Hematopoietic multipotent progenitor cell treated with erythropoietin and hydrocortisone succinate and interleukin-3 and kit ligand, for 8 days (in vitro differentiated cells): ENCODE results near the gene PREP.
"Not testable (repeated sequence)": the region's sequence is repeated elsewhere in the genome, so short reads cannot be mapped to it uniquely, and the experiment has no call there.

ENCODE experiments used
- DNase-seq: peaks from one replicate; pipeline ENCODE4 v3.0.0-alpha.2; 2015

PREP gene

GRCh38 chr6:105402939-105403935 is at the start of gene PREP:
PREP (minus strand) TSS chr6:105403082; CDS start chr6:105402891, 191 bp downstream.
- DNase-seq: peak; percentile 82

- no peak for DNase-seq
Observed at GRCh38 chr6:105452376-105452775, 49.5 kb upstream of the PREP start.

DNA sequence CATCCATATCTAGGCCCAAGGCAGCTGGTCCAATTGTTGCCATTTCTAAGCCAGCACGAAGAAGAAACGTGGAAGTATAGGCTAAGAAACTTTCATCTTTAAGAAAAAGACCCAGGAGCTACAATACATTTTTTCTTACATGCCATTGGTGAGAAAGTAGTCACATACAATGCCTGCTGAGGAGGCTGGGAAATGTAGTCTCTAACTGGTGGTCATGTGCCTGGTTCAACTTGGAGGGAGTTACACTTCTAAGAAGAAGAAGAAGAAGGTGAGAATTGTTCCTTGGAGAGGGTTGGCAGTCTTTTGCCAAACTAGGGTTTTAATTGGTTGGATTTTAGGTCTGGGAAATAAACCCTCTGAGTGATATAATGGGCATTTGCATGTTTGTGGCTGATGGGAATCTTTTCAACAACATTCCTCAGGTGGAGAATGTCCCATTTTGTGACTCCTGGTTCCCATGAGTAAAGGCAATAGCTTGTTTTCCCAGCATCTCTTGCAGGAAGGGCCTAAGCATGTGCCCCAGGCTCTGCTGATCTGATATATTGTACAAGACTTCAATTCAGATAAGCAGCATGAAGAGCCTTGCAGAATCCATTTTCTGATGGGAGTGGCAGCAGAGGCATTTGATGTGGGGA is 47.0 kb upstream of the PREP start:
- no peak for DNase-seq

DNA sequence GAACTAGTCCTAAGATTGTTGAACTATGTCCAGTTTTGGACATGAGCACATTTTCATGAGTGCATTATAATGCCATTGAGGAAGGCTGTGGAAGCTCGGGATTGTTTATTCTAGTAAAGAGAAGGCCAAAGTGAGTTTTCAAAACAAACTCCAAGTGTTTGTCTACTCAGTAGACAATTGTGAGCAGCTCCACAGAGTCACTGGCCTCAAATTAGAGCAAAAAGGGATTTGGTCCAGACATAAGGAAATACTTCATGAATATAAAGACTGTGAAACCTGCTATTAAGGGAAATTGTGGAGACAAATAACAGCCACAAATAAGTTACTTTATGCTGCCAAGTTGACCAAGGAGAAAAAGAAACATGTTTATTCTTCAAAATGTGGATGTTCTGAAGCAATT is 42.6 kb upstream of the PREP start:
- no peak for DNase-seq

DNA sequence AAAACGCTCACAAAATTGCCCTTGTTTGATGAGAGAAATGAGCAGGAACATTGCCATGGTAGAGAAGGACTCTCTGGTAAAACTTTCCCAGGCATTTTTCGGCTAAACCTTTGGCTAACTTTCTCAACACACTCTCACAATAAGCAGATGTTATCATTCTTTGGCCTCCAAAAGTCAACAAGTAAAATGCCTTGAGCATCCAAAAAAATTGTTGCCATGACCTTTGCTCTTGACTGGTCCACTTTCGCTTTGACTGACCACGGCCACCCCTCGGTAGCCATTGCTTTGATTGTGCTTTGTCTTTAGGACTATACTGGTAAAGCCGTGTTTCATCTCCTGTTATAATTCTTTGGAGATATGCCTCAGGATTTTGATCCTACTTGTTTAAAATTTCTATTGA is 41.1 kb upstream of the PREP start:
- no peak for DNase-seq

GRCh38 chr6:105442369-105442768 is 39.5 kb upstream of the PREP start:
- DNase-seq: no peak

DNA sequence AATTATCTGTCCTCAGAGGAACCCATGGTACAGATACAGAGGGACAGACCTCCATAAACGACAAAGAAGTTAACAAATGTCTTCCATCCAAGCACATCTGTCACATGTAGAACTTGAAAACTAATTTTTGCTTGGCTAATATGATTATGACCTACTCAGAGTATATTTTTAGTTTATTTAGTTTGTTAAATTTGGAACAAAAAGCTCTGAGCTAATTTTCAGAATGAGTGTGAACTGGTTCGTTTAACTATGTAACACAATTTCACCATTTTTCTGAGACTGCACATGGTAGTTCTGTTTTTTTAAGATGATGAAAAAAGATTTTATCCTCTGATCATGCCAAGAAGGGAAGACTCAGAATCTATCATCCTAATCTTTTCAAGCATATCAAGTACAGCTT is 34.4 kb upstream of the PREP start:
- no peak for DNase-seq

DNA sequence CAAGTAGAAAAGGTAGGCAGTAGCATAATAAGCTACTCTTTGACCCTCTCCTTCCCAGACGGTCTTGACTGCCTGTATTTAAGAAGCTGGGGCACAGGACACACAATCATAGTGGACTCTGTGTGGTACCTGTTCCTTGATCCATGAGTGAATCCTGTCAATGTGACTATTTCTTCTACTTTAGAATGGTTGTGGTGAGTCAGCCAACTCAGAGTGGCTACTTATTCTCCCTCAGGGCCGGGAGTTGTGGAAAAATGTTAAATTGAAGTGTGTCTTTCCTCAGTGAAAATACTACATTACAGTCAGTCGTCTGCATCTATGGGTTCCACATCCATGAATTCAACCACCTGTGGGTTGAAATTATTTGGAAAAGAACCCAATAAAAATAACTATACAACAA is 30.8 kb upstream of the PREP start:
- no peak for DNase-seq

GRCh38 chr6:105432797-105433196 is 29.9 kb upstream of the PREP start:
- DNase-seq: no peak

- DNase-seq: peak; percentile 55
Observed at GRCh38 chr6:105431226-105431625, 28.3 kb upstream of the PREP start.

DNA sequence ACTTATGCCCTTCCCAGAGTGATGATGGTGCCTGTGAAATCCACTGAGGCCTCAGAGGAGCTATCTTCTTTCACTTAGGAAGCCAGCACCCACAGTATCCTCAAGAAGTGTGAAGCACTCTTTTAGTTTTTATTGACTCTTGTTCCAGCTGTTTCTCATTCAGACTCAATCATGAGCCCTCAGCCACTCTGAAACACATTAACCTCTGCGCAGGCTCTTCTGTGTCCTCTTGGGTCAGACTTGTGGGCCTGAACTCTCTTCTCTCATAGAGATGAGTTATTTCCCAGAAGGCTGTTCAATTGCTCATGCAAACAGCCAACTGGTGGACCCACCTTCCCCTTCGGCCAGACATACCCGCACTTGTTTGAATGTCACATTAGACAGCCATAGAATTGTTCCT is 27.8 kb upstream of the PREP start:
- DNase-seq: no peak

GRCh38 chr6:105429676-105430075 is 26.8 kb upstream of the PREP start:
- no peak for DNase-seq

- no peak for DNase-seq
Observed at GRCh38 chr6:105428342-105428957, 25.6 kb upstream of the PREP start.

- DNase-seq: peak; percentile 70
Observed at GRCh38 chr6:105424175-105424783, 21.4 kb upstream of the PREP start.

DNA sequence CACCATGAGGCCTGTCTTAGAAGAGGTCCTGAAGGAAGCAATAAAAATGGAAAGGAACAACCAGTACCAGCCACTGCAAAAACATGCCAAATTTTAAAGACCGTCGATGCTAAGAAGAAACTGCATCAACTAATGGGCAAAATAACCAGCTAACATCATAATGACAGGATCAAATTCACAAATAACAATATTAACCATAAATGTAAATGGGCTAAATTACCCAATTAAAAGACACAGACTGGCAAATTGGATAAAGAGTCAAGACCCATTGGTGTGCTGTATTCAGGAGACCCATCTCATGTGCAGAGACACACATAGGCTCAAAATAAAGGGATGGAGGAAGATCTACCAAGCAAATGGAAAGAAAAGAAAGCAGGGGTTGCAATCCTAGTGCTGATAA is 14.1 kb upstream of the PREP start:
- not testable (repeated sequence) for DNase-seq

GRCh38 chr6:105409734-105410133 is 6.9 kb upstream of the PREP start:
- DNase-seq: no peak

GRCh38 chr6:105402090-105402938 is 568 bp downstream of the PREP start:
- DNase-seq: peak; percentile 54

GRCh38 chr6:105401247-105402089 is 1.4 kb downstream of the PREP start:
- no peak for DNase-seq

GRCh38 chr6:105400501-105400900 is 2.4 kb downstream of the PREP start:
- no peak for DNase-seq

GRCh38 chr6:105398859-105399258 is 4.0 kb downstream of the PREP start:
- no peak for DNase-seq

DNA sequence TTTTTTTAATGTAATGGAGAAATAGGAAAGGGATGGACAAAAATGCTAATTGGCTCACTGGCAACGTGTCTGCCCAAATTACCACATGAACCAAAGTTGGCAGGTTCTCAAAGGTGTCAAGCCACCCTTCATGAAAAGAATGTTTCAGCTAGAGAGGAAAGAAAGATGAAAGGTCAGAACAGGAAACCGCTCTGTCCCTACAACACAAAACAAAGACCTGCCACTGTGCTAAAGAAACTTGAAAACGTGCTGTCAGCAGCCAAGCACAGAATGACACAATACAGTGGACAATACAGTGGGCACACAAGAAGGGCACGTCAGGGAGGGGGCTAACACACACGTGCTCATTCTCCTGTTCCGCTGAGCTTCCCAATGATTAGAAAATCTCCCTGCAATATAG is 4.9 kb downstream of the PREP start:
- no peak for DNase-seq
